GM21786 (cell line): ENCODE results near the gene MEX3A.
"Not testable (repeated sequence)": the region's sequence is repeated elsewhere in the genome, so short reads cannot be mapped to it uniquely, and the experiment has no call there.

Experiments
- ATAC-seq: cut with Tn5 transposase; IDR thresholded peaks from one replicate; pipeline ENCODE4 v1.9.1; 2021; ENCODE audit not compliant: unreplicated experiment

MEX3A gene, protein sequence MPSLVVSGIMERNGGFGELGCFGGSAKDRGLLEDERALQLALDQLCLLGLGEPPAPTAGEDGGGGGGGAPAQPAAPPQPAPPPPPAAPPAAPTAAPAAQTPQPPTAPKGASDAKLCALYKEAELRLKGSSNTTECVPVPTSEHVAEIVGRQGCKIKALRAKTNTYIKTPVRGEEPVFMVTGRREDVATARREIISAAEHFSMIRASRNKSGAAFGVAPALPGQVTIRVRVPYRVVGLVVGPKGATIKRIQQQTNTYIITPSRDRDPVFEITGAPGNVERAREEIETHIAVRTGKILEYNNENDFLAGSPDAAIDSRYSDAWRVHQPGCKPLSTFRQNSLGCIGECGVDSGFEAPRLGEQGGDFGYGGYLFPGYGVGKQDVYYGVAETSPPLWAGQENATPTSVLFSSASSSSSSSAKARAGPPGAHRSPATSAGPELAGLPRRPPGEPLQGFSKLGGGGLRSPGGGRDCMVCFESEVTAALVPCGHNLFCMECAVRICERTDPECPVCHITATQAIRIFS

DNA sequence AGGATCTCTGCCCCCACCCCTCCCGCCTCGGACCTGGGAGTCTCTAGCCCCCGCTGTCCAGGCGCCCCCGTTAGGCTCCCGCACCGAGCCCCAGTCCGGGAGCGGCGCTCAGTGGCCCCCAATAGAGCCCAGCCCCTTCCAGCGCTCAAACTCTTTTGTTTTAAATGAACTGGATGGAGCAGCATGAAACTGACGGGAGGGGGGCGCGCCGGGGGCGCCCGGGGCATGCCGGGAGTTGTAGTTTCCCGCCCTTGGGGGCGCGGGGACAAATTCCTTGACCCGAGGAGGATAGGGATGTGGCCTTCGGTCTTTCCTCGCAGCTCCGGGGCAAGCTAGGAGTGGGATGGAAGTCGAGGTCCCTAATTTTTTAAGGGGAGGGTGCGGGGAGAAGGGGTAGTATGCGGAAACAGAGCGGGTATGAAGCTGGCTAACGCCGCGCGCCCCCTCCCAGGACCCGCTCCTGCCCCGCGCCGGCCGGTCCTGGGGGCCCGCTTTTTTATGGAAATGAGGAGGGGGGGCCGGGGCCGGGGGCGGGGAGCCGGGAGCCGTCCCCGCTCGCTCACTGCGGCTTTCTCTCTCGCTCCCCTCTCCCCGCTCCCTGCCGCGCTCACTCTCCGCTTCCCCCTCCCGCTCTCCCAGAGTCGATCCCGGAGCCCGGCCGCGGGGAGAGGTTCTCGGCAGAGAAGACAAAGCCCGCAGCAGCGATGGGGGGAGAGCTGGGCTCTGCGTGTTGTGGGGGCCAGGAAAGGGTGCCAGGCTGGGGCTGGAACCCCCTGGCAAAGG, at the start of gene MEX3A:
Gene MEX3A, minus strand, starts transcription at position 157 of the 783 bp plus-strand sequence. CDS start 467 bp downstream, outside the sequence.
- no peak for ATAC-seq

DNA sequence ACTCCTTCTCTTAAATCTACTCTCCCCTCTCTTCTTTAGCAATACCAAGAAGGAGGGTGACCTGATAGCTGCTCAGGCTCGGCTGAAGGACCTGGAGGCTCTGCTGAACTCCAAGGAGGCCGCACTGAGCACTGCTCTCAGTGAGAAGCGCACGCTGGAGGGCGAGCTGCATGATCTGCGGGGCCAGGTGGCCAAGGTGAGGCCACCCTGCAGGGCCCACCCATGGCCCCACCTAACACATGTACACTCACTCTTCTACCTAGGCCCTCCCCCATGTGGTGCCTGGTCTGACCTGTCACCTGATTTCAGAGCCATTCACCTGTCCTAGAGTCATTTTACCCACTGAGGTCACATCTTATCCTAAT, 48.3 kb upstream of the MEX3A start:
- ATAC-seq: no peak

DNA sequence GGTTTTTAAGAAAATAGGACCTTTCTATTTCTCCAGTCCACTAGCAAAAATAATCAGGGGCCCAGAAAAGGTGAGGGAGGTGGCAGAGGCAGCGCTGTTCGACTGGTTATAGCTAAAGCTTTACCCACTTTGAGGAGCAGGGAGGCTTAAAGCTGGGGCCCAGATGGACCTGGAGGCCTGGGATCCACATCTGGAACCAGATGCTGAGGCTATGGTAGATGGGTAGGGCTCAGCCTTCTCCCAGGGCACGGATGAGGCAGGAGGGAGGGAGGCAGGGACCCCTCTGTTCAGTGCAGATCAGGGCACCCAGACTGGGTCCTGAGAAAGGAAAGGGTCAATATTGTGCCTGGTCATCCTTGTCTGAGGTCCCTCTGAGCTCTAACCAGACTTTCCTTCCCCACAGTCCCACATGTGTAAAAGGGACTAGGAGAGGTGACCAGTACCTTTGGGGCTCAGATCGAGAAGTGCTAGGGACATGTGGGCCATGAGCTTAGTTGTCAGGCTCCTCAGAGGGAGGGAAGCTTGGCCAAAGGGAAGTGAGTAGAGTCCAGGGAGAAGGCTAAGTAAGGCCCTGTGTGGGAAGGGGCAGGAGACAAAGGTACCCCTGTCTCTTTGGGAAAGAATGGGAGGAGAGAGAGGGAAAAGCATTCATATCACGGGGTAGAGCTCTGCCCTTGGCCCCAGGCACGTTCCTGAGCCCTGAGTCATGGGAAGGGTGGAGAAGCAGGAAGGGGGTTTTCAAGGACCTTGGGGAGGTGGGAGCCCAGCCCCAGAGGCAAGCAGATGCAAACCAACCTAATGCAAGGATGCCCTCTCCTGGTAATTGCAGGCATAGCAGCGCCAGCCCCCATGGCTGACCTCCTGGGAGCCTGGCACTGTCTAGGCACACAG, 47.7 kb upstream of the MEX3A start:
- no peak for ATAC-seq

DNA sequence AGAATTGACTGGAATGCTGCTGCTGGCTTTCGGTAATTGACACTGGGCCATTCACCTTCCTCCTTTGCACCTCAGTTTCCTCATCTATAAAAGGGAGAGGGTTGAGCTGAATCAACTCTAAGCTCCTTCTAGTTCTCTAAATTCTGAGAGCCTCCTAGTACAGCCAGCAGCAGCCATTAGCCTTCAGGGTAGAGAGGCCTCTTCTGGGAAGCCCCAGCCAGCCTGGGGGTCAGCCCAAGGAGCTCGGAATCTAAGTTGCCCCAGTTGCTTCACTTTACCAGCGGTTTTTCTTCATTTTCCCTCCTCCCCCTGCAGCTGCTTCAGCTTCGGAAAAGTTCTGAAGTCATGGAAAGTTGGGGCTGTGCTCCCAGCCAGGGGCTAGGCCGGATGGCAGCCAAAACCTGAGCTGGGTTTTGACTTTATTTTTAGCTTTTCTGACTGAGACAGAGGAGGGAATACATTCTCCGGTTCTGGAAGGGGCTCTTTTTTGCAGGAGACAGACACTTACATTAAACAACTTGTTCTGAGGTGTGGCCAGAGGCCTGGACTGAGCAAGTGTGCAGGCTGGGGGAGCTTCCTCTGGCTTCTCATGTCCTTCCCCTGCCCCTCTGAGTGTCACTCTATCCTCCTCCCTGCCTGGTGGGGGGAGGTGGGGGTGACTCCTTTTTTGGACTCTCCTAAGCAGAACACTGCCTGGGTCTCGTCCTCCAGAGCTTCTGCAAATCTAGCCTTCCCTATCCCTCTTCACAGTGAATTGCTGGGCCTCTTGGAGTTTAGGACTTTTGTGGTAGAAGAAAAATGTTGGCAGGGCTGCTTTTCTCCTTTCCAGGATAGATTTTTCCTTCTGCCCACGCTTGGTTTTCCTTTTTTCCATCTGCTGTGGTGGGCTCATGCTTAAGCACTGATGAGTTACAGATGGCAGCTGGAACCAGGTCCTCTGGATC, 46.7 kb upstream of the MEX3A start:
- no peak for ATAC-seq

DNA sequence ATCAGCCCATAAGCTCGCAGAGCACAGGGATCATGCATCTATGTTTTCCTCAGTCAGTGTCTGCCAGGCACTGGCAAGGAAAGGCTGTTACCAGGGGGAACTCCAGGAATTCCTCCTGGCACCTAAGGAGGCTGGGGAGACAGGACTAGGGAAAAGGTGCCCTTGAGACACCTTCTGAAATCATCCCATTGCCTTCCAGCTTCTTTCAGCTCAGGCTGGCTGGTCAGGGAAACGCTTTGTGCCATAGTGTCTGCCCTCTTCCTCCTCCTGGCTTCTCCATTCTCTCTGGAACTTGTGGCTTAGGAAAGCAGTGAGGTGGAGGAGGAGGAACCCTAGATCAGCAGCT, 46.0 kb upstream of the MEX3A start:
- no peak for ATAC-seq

DNA sequence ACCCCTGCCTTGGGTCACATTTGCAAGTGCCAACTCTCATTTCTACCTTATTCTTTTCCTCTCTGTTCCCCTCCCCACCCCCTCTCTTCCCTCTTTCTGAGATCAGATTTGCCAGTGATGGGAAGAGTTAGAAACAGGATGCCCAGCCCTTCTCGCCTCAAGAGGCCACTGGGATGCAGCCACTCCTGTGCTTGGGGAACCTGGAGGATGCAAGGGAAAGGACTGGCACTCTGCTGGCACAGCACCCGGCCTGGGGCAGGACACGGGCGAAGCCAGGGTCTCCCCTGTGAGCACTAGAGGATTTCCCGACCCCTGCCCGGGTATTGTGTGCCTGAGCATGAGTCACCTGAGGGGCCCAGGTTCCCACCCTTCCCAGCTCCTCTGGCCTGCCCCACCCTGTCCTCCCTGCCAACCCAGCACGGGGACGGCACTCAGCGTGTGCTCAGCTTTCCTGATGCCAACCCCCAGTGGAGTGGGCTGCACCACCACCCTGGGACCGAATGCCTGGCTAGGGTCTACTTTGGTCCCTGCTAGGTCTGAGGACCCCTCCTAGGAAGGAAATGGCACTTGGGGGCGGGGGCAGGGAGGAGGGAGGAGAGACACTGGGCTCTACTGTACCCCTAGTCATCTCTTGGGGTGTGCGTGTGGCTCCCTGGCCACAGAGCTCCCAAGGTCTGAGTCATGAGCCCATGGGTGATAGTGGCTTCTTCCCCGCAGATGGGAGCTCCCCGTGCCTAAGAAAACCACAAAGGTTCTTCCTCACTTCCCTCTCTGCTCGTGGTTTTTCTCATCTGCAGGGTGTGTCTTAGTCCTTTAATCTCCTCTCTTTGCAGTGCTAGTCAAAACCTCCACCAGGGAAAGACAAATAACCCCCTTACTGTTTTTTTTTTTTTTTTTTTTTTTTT, 44.6 kb upstream of the MEX3A start:
- ATAC-seq: peak; percentile 44

DNA sequence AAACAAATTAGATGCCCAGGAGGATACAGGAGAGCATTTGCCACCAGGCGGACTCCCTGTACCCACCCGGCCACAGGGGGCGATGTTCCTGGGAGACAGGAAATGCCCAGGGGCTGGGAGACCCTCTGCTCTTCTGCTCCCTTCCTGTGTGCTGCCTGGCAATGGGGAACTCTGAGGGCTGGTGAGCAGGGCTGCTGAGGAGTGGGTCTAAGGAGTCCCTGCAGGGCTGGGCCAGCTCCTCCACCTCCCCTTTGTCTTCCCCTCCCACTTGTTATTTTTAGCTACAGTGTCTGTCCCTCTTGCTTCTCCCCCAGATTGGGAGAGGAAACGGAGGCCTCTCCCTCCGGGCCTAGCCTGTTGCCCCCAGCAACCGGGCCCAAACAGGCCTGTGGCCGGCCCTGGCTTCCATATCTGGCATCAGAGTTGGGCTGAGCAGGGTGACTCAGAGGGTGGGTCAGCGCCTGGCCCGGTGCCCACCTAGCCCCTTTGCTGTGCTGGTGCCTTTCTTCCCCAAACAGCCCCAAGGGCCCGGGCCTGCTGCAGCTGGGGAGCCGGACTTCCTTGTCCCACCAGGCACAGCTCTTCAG, 43.9 kb upstream of the MEX3A start:
- no peak for ATAC-seq

DNA sequence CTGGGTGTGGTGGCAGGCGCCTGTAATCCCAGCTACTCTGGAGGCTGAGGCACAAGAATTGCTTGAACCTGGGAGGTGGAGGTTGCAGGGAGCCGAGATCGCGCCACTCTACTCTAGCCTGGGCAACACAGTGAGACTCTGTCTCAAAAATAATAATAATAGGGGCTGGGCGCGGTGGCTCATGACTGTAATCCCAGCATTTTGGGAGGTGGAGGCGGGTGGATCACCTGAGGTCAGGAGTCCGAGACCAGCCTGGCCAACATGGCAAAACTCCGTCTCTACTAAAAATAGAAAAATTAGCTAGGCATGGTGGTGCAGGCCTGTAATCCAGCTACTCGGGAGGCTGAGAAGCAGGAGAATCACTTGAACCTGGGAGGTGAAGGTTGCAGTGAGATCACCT, 43.3 kb upstream of the MEX3A start:
- ATAC-seq: not testable (repeated sequence)

DNA sequence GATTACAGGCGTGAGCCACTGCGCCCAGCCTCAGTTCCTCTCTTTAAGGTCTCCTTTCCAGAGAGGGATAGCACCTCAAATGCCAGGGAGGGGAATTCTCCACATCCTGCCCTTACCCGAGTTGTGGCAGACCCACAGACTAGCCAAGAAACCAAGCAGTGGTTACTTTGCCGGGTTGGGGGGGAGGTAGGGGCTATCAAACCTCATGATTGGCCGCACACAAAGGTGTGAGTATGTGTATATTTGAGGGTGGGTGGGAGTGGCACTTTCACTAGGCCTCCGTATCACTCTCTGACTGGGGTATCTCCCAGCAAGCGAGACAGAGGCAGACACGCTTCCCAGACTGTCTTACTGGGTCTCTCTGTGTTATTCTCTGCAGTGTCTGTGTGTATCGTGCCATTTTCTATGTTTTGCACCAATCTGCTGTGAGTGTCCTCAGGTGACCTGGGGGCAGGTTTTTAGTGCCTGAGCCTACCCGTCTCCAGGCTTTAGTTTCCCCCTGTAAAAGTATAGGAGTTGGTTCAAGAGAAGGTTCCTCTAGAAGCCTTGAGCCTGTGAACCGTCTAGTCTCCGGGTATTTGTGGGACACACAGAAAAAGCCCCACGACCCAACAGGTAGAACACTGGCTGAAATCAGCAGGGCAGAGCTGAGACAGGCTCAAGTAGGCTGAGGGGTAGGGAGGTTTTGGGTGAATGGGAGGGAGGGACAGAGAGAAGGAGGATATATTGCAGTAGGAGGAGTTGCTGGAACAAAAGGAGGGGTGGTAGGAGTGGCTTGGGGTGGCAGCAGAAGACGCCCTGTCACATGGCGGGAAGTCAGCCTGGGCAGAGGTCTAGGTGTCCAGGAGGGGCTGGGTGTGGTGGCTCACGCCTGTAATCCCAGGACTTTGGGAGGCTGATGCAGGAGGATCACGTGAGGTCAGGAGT, 42.6 kb upstream of the MEX3A start:
- ATAC-seq: no peak

DNA sequence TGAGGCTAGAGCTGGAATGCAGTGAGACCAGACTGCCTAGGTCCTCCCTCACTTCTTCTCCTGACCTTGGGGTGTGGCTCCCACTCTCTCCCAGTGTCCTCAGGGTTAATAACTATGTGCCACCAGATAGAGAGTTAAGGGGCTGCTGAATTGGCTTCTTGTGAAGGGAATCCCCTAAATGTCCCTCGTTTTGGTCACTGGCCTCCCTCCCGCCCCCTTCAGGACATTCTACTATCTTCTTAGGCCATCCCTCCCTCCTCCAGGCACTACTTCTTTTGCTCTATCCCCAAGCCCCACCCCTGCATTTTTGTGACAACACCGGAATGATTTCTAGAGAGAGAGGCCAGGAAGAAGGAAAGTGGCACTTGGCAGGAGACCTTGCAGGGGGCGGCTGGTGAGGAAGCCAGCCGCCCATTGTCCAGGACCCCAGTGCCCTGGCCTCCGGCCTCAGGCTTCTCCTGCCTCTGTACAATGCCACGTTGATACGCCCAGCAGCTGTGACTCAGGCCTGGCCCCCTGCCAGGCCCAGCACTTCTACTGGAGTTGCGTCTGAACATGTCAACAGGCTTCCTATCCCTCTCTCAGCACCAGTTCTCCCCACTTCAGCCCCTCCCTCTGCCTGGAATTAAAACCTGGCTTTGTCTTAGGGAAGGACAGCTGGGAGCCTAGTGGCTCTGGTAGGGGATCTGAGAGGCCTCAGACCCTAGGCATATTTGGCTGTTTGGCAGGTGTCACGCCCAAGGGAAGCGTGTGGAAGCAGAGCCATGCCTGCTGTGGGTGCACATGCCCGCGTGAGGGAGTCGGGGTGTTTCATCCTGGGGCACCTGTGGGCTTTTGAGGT, 41.3 kb upstream of the MEX3A start:
- no peak for ATAC-seq

DNA sequence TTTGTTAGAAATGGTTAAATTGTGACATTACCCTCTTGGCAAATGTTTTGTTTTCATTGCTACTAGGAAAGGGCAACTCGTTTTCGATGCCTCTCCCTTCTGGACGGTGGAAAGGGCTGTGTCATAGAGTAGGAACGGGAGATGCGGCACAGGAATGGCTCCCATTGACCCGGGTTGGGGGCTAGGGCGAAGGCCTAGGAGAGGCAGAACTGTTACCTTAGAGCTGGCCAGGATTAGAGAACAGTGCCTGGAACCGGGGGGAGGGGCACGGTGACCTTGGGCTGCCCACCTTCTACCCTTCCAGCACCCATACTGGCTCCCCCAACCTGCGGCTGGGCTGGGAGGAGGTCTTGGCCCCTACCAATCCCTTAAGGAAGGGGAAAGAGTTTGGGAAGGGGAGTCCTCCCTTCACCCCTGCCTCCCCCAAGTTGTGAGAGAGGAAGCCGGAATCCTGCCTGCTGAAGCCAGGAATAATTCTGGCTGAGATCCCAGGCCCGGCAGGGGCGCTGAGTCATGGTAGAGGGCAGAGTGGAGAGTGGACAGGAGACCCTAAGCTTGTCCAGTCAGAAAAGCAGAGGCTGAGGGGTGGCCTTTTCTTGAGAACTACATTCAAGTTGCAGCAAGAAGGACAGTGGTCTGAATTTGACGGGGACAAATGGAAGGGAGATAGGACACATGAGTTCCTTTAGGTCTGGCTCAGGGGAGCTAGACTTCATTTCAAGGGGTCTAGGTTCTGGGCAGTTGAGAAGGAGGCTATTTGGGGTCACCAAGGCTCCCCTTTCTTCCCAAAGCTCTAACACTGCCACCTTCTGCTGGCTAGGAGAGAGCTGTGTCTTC, 40.5 kb upstream of the MEX3A start:
- no peak for ATAC-seq

DNA sequence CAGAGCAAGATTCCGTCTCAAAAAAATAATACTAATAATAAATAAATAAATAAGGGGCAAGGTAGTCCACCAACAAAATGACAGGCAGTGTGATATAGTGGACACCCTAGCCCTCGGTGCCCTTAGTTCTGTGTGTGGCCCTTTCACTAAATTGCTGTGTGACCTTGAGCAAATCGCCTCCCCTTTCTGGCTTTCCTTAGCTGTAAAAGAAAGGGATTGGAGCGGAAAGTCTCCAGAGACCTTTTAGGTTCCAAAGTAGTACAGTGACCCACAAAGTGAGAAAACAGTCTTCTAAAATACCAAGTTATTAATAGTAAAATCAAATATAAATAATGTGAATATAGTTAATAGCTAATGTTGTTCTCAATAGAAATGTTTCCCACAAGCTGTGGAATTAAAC, 39.8 kb upstream of the MEX3A start:
- ATAC-seq: no peak

DNA sequence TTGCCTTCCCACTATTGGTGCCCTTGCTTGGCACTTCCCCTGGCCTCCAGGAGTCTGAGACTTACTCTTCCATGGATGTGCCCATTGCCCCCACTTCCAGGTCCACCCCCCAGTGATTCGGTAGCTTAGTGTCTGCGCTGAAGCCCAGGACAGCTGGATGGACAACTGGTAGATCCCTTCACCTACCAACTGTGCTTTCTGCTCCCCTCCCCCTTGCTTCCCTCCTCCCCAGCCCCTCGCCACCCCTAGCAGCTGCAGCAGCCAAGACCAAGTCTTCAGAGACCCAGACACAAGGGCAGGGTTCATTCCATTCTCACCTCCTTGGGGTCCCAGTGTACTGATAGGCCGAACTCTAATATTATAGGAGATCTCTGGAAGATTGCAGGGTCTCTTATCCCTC, 39.2 kb upstream of the MEX3A start:
- no peak for ATAC-seq

DNA sequence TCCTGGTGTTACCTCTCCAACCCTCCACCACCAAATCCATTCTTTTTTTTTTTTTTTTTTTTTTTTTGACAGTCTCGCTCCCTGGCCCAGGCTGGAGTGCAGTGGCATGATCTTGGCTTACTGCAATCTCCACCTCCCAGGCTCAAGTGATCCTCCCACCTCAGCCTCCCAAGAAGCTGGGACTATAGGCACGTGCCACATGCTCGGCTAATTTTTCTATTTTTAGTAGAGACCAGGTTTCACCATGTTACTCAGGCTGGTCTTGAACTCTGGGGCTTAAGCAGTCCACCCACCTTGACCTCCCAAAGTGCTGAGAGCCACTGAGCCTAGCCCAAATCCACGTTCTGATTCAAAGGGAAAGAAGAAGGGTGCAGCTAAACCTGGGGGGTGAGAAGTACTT, 38.7 kb upstream of the MEX3A start:
- not testable (repeated sequence) for ATAC-seq

DNA sequence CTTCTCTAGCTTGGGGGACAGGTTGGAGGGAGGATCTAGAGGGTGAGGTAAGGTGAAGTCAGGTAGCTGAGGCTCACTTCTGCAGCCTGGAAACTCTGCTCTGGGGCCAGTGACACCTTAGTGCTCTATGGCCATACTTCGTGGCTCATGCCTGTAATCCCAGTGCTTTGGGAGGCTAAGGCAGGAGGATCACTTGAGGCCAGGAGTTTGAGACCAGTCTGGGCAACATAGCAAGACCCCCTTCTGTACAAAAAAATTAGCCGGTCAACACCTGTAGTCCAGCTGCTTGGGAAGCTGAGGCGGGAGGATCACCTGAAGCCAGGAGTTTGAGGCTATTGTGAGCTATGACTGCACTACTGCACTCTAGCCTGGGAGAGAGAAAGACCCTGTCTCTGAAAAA, 38.1 kb upstream of the MEX3A start:
- no peak for ATAC-seq
